ENCODE results near the gene EVC2. TPM values are rescaled to one million over a fixed set of nuclear protein-coding genes. Genes with fewer than 3 reads are reported as not detected.

Gene EVC2
- total and polyA plus RNA-seq, 10 of the 15 experiments (the other 5 are each of a cell fraction or from before 2014, with no cell fraction given): 0.34 to 10.4 (median 5.6) TPM

- no peak for TF ChIP-seq BCLAF1 (IDR thresholded peaks at IDR 0.05)
These were observed 78.8 kb downstream of the EVC2 start (continued) for GRCh38 chr4:5629542-5629941.

- 0% methylated on average over 2 of the region's 2 CpGs for WGBS (ENCODE audit: insufficient coverage, insufficient replicate concordance, low lambda C conversion rate, missing lambda C conversion rate)
- Histone ChIP-seq H3K9ac (ENCODE audit: control insufficient read depth, insufficient read depth, low read length) (no peak overlapping the region), H3K9me3 (replicated peaks; ENCODE audit: control insufficient read depth, insufficient read depth, low read length) (no peaks in the 10 kb centered on the region), H3K4me2 (ENCODE audit: control insufficient read depth, insufficient read depth) (no peak overlapping the region), H3K36me3 (ENCODE audit: control insufficient read depth in 2 of 2, insufficient read depth in 2 of 2, low read length in 1 of 2) (no peaks in the 10 kb centered on the region; a peak in 1 of 4 replicates), H2AFZ (ENCODE audit: control insufficient read depth, low read depth, low read length) (no peak overlapping the region), H3K79me2 (ENCODE audit: control insufficient read depth, insufficient read depth, low read length) (no peaks in the 10 kb centered on the region), H3K4me1 (ENCODE audit: control insufficient read depth, insufficient read depth, low read length) (peaks cover 6% of the 10 kb centered on the region; the same call in 1 of the 2 replicates), H4K20me1 (ENCODE audit: control insufficient read depth, insufficient read depth) (no peaks in the 10 kb centered on the region), H3K27me3 (replicated peaks in 1 of 2; ENCODE audit: control insufficient read depth in 2 of 2, insufficient read depth in 2 of 2, low read length in 1 of 2) (no peaks in the 10 kb centered on the region), H3K27ac (ENCODE audit: control insufficient read depth, insufficient read depth) (no peak overlapping the region), H3K4me3 (no peak overlapping the region)
- ChIA-PET CTCF (interaction anchor here (1.0 kb wide), 1 partner anchor 9 kb away, joined by 3 read pairs; no protein-coding TSS in a partner anchor), POLR2A (no interaction called here), SMC1A (ENCODE audit: uncharacterized antibody, unreplicated experiment) (interaction anchor here (1.1 kb wide), 1 partner anchor 12 kb away, joined by 3 read pairs; no protein-coding TSS in a partner anchor), RAD21 (ENCODE audit: unreplicated experiment) (no interaction called here)
- TF ChIP-seq ASH2L (IDR thresholded peaks at IDR 0.05; ENCODE audit: borderline replicate concordance, low read depth) (no peak), CBX5 (IDR thresholded peaks at IDR 0.05; ENCODE audit: low read depth) (no peak), CBX3 (IDR thresholded peaks at IDR 0.05; ENCODE audit: borderline replicate concordance, low read depth) (no peak), SIN3A (IDR thresholded peaks at IDR 0.05; ENCODE audit: low read depth, low read length) (no peak), SMARCA5 (IDR thresholded peaks at IDR 0.05) (no peak), SREBF2 (IDR thresholded peaks at IDR 0.05; ENCODE audit: low read length) (no peak), TCF12 (IDR thresholded peaks at IDR 0.05; ENCODE audit: low read depth, low read length) (no peak), TAF1 (IDR thresholded peaks at IDR 0.05; ENCODE audit: borderline replicate concordance, low read depth, low read length) (no peak), PAX8 (IDR thresholded peaks at IDR 0.05) (no peak), RAD51 (IDR thresholded peaks at IDR 0.05) (no peak), RB1 (IDR thresholded peaks at IDR 0.05; ENCODE audit: borderline replicate concordance) (no peak), CBFB (IDR thresholded peaks at IDR 0.05; ENCODE audit: low read depth) (no peak), RBBP5 (conservative IDR thresholded peaks at IDR 0.05) (no peak), RELA (IDR thresholded peaks at IDR 0.05; ENCODE audit: borderline replicate concordance, partially characterized antibody) (no peak), IRF3 (IDR thresholded peaks at IDR 0.05) (no peak), ZNF217 (IDR thresholded peaks at IDR 0.05) (no peak)
- TF ChIP-seq, protein P1, sequence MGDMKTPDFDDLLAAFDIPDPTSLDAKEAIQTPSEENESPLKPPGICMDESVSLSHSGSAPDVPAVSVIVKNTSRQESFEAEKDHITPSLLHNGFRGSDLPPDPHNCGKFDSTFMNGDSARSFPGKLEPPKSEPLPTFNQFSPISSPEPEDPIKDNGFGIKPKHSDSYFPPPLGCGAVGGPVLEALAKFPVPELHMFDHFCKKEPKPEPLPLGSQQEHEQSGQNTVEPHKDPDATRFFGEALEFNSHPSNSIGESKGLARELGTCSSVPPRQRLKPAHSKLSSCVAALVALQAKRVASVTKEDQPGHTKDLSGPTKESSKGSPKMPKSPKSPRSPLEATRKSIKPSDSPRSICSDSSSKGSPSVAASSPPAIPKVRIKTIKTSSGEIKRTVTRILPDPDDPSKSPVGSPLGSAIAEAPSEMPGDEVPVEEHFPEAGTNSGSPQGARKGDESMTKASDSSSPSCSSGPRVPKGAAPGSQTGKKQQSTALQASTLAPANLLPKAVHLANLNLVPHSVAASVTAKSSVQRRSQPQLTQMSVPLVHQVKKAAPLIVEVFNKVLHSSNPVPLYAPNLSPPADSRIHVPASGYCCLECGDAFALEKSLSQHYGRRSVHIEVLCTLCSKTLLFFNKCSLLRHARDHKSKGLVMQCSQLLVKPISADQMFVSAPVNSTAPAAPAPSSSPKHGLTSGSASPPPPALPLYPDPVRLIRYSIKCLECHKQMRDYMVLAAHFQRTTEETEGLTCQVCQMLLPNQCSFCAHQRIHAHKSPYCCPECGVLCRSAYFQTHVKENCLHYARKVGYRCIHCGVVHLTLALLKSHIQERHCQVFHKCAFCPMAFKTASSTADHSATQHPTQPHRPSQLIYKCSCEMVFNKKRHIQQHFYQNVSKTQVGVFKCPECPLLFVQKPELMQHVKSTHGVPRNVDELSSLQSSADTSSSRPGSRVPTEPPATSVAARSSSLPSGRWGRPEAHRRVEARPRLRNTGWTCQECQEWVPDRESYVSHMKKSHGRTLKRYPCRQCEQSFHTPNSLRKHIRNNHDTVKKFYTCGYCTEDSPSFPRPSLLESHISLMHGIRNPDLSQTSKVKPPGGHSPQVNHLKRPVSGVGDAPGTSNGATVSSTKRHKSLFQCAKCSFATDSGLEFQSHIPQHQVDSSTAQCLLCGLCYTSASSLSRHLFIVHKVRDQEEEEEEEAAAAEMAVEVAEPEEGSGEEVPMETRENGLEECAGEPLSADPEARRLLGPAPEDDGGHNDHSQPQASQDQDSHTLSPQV (IDR thresholded peaks at IDR 0.05): no peak
- ATAC-seq (no peak), DNase-seq (ENCODE audit: low read depth, low spot score) (no peak), FAIRE-seq (no peak)
- intact Hi-C loops (cut with micrococcal nuclease; ENCODE audit: unreplicated experiment): no loop called here
- BruUV-seq (replicated peaks): no TSS peak
- in situ Hi-C loops (cut with MboI): no loop called here
These were observed 81.4 kb downstream of the EVC2 start for GRCh38 chr4:5626913-5627312.

All from GM12878 (cell line).